HEK293 (cell line): ENCODE measurements around the gene WBP11.

ENCODE experiments used
- CTCF ChIA-PET: fragments of 350-600 bp; formaldehyde crosslinking; extraction: SDS; loops from one replicate; lab custom pipeline; 2021; ENCODE audit warnings: antibody characterized with exemption; lab: Yijun Ruan, JAX
- POLR2A ChIA-PET: fragments of 300-600 bp; formaldehyde crosslinking; extraction: SDS; loops from one replicate; lab custom pipeline; 2020; ENCODE audit warnings: antibody characterized with exemption, inconsistent platforms; lab: Yijun Ruan, JAX
- H3K27ac ChIP-seq: fragments of 200-500 bp; sonication (Bioruptor generic); 2 replicates; pipeline ENCODE4 v1.5.1; 2014; ENCODE audit warnings: low read depth, low read length, control low read depth, inconsistent platforms; ENCODE audit errors: extremely low read depth
- H3K36me3 ChIP-seq, 2 experiments: fragments of 200-500 bp in 1 of 2; sonication (Bioruptor generic) in 1 of 2; 1 replicate in 1 of 2; 2 replicates in 1 of 2; pipeline ENCODE4 v1.5.1; 2014 to 2017; ENCODE audit warnings: inconsistent platforms in 2 of 2, low read length in 2 of 2; ENCODE audit not compliant: control insufficient read depth in 2 of 2, insufficient read depth in 1 of 2
- H3K4me1 ChIP-seq: fragments of 200-500 bp; sonication (Bioruptor generic); 2 replicates; pipeline ENCODE4 v1.5.1; 2014; ENCODE audit warnings: mild to moderate bottlenecking, low read length, inconsistent platforms; ENCODE audit not compliant: control insufficient read depth, insufficient read depth
- H3K4me3 ChIP-seq: 2 replicates; pipeline ENCODE4 v1.5.1; 2011; ENCODE audit warnings: low read depth, mild to moderate bottlenecking, control low read depth, low read length, moderate library complexity
- H3K9me3 ChIP-seq: fragments of 200-500 bp; sonication (Bioruptor generic); 2 replicates; pipeline ENCODE4 v1.5.1; 2014; ENCODE audit warnings: low read depth, low read length, inconsistent platforms; ENCODE audit not compliant: control insufficient read depth, insufficient read depth
- BCL11A ChIP-seq: fragments of 450-650 bp; formaldehyde crosslinking; IDR thresholded peaks from 2 replicates; pipeline ENCODE4 v1.5.1; 2016; ENCODE audit warnings: low read depth, missing biosample characterization, missing genetic modification characterization
- GLI4 ChIP-seq: fragments of 450-650 bp; formaldehyde crosslinking; IDR thresholded peaks from 2 replicates; pipeline ENCODE4 v1.5.1; 2016; ENCODE audit warnings: missing biosample characterization, missing genetic modification characterization
- KLF1 ChIP-seq: fragments of 450-650 bp; formaldehyde crosslinking; IDR thresholded peaks from 2 replicates; pipeline ENCODE4 v1.5.1; 2016; ENCODE audit warnings: missing biosample characterization, missing genetic modification characterization
- RBAK ChIP-seq: fragments of 450-650 bp; formaldehyde crosslinking; IDR thresholded peaks from 2 replicates; pipeline ENCODE4 v1.5.1; 2016; ENCODE audit warnings: missing biosample characterization, missing genetic modification characterization
- YY2 ChIP-seq: fragments of 450-650 bp; formaldehyde crosslinking; IDR thresholded peaks from 2 replicates; pipeline ENCODE4 v1.5.1; 2016; ENCODE audit warnings: missing biosample characterization, missing genetic modification characterization
- ZFP3 ChIP-seq: fragments of 450-650 bp; formaldehyde crosslinking; IDR thresholded peaks from 2 replicates; pipeline ENCODE4 v1.5.1; 2016; ENCODE audit warnings: low read depth, missing biosample characterization, missing genetic modification characterization
- ZNF112 ChIP-seq: fragments of 450-650 bp; formaldehyde crosslinking; IDR thresholded peaks from 2 replicates; pipeline ENCODE4 v1.5.0; 2017; ENCODE audit warnings: missing biosample characterization, missing genetic modification characterization
- ZNF146 ChIP-seq: fragments of 450-650 bp; formaldehyde crosslinking; IDR thresholded peaks from 2 replicates; pipeline ENCODE4 v1.5.1; 2016; ENCODE audit warnings: missing biosample characterization, missing genetic modification characterization
- ZNF175 ChIP-seq: fragments of 450-650 bp; formaldehyde crosslinking; IDR thresholded peaks from 2 replicates; pipeline ENCODE4 v1.5.1; 2016; ENCODE audit warnings: missing biosample characterization, missing genetic modification characterization
- ZNF248 ChIP-seq: fragments of 450-650 bp; formaldehyde crosslinking; IDR thresholded peaks from 2 replicates; pipeline ENCODE4 v1.5.1; 2017; ENCODE audit warnings: missing biosample characterization, missing genetic modification characterization
- ZNF266 ChIP-seq: fragments of 450-650 bp; formaldehyde crosslinking; IDR thresholded peaks from 2 replicates; pipeline ENCODE4 v1.5.1; 2016; ENCODE audit warnings: missing biosample characterization, missing genetic modification characterization, low read depth
- ZNF341 ChIP-seq: fragments of 450-650 bp; formaldehyde crosslinking; IDR thresholded peaks from 2 replicates; pipeline ENCODE4; 2016; ENCODE audit warnings: low read depth, missing biosample characterization, missing genetic modification characterization
- ZNF555 ChIP-seq: fragments of 450-650 bp; formaldehyde crosslinking; conservative IDR thresholded peaks from 2 replicates; pipeline ENCODE4 v1.5.1; 2017; ENCODE audit warnings: missing biosample characterization, mild to moderate bottlenecking, missing genetic modification characterization, inconsistent platforms
- ZNF654 ChIP-seq: fragments of 450-650 bp; formaldehyde crosslinking; IDR thresholded peaks from 2 replicates; pipeline ENCODE4 v1.5.1; 2016; ENCODE audit warnings: low read depth, missing biosample characterization, missing genetic modification characterization
- ZNF664 ChIP-seq: fragments of 450-650 bp; formaldehyde crosslinking; IDR thresholded peaks from 2 replicates; pipeline ENCODE4 v1.5.1; 2016; ENCODE audit warnings: missing biosample characterization, missing genetic modification characterization
- ZNF777 ChIP-seq: fragments of 450-650 bp; formaldehyde crosslinking; IDR thresholded peaks from 2 replicates; pipeline ENCODE4 v1.5.1; 2017; ENCODE audit warnings: missing biosample characterization, missing genetic modification characterization, borderline replicate concordance
- ZNF792 ChIP-seq: fragments of 450-650 bp; formaldehyde crosslinking; IDR thresholded peaks from 2 replicates; pipeline ENCODE4 v1.5.1; 2016; ENCODE audit warnings: missing biosample characterization, missing genetic modification characterization
- ZSCAN30 ChIP-seq: fragments of 450-650 bp; IDR thresholded peaks from 2 replicates; pipeline ENCODE4 v1.5.1; 2018; ENCODE audit warnings: missing biosample characterization, mild to moderate bottlenecking, missing genetic modification characterization, moderate library complexity
- TF ChIP-seq, protein P1 (sequence below): fragments of 450-650 bp; IDR thresholded peaks from 2 replicates; pipeline ENCODE4 v1.5.1; 2018; ENCODE audit warnings: missing biosample characterization, missing genetic modification characterization
- TF ChIP-seq, protein P2 (sequence below): fragments of 450-650 bp; formaldehyde crosslinking; IDR thresholded peaks from 2 replicates; pipeline ENCODE4 v1.5.1; 2016; ENCODE audit warnings: missing biosample characterization, missing genetic modification characterization, borderline replicate concordance

WBP11 gene

GRCh38 chr12:14810953-14811483, 7.7 kb upstream of the WBP11 start:
- Histone ChIP-seq H3K4me1 (no peaks in the 10 kb centered on the region), H3K9me3 (no peaks in the 10 kb centered on the region), H3K36me3 (no peaks in the 10 kb centered on the region)
- ChIA-PET CTCF (interaction anchor here (0.6 to 2.7 kb wide), 16 partner anchors 11 to 413 kb away, joined by 3 to 10 read pairs (median 3); no protein-coding TSS in a partner anchor), POLR2A (no interaction called here)
- TF ChIP-seq ZNF654: peak; percentile 25
- no peak for TF ChIP-seq ZNF175
- TF ChIP-seq ZSCAN30 (tag by site-specific recombination): no peak
- TF ChIP-seq, all 188 proteins: peak for 1
- Histone ChIP-seq H3K4me3 (no peak overlapping the region), H3K27ac (no peak overlapping the region)

GRCh38 chr12:14810167-14810952, 7.1 kb upstream of the WBP11 start:
- Histone ChIP-seq H3K9me3 (no peaks in the 10 kb centered on the region), H3K4me1 (no peaks in the 10 kb centered on the region; the same call in 1 of the 2 replicates), H3K4me3 (no peak overlapping the region), H3K36me3 (no peaks in the 10 kb centered on the region), H3K27ac (no peak overlapping the region)
- ChIA-PET CTCF (interaction anchor here (0.6 to 2.7 kb wide), 13 partner anchors 11 to 413 kb away, joined by 3 to 10 read pairs (median 3); no protein-coding TSS in a partner anchor), POLR2A (no interaction called here)
- TF ChIP-seq ZNF146 (tag by site-specific recombination): no peak
- no peak for TF ChIP-seq ZNF248 (tag by site-specific recombination)
- TF ChIP-seq KLF1 (tag by site-specific recombination): no peak
- no peak for TF ChIP-seq ZNF341 (tag by site-specific recombination)
- no peak for TF ChIP-seq YY2
- no peak for TF ChIP-seq RBAK
- no peak for TF ChIP-seq ZNF792 (tag by site-specific recombination)
- TF ChIP-seq, protein P1, sequence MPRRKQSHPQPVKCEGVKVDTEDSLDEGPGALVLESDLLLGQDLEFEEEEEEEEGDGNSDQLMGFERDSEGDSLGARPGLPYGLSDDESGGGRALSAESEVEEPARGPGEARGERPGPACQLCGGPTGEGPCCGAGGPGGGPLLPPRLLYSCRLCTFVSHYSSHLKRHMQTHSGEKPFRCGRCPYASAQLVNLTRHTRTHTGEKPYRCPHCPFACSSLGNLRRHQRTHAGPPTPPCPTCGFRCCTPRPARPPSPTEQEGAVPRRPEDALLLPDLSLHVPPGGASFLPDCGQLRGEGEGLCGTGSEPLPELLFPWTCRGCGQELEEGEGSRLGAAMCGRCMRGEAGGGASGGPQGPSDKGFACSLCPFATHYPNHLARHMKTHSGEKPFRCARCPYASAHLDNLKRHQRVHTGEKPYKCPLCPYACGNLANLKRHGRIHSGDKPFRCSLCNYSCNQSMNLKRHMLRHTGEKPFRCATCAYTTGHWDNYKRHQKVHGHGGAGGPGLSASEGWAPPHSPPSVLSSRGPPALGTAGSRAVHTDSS: no peak
- TF ChIP-seq ZNF664 (tag by site-specific recombination): no peak
- no peak for TF ChIP-seq GLI4
- TF ChIP-seq ZFP3 (tag by site-specific recombination): no peak
- TF ChIP-seq ZNF777 (tag by site-specific recombination): no peak
- TF ChIP-seq ZNF266 (tag by site-specific recombination): no peak
- no peak for TF ChIP-seq BCL11A (tag by site-specific recombination)
- TF ChIP-seq ZNF112 (tag by site-specific recombination): no peak
- no peak for TF ChIP-seq ZNF555 (tag by site-specific recombination)
- TF ChIP-seq, protein P2, sequence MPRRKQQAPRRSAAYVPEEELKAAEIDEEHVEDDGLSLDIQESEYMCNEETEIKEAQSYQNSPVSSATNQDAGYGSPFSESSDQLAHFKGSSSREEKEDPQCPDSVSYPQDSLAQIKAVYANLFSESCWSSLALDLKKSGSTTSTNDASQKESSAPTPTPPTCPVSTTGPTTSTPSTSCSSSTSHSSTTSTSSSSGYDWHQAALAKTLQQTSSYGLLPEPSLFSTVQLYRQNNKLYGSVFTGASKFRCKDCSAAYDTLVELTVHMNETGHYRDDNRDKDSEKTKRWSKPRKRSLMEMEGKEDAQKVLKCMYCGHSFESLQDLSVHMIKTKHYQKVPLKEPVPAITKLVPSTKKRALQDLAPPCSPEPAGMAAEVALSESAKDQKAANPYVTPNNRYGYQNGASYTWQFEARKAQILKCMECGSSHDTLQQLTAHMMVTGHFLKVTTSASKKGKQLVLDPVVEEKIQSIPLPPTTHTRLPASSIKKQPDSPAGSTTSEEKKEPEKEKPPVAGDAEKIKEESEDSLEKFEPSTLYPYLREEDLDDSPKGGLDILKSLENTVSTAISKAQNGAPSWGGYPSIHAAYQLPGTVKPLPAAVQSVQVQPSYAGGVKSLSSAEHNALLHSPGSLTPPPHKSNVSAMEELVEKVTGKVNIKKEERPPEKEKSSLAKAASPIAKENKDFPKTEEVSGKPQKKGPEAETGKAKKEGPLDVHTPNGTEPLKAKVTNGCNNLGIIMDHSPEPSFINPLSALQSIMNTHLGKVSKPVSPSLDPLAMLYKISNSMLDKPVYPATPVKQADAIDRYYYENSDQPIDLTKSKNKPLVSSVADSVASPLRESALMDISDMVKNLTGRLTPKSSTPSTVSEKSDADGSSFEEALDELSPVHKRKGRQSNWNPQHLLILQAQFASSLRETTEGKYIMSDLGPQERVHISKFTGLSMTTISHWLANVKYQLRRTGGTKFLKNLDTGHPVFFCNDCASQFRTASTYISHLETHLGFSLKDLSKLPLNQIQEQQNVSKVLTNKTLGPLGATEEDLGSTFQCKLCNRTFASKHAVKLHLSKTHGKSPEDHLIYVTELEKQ (tag by site-specific recombination): no peak
